Neuronal stem cell (in vitro differentiated cells): ENCODE data around the gene GSX2.

ENCODE experiments used
- DNase-seq: peaks from one replicate; pipeline ENCODE4 v3.0.0-alpha.2; 2013; ENCODE audit warnings: low spot score
- H2AFZ ChIP-seq: one replicate; pipeline ENCODE4 v1.6.1; 2013; ENCODE audit warnings: mild to moderate bottlenecking, low read length, inconsistent platforms
- H2AK5ac ChIP-seq: 2 replicates; pipeline ENCODE4 v1.6.1; 2013; ENCODE audit warnings: low read depth, mild to moderate bottlenecking, inconsistent platforms, low read length, moderate library complexity, mixed read lengths
- H2BK120ac ChIP-seq: 2 replicates; pipeline ENCODE4 v1.6.1; 2013; ENCODE audit warnings: low read depth, mild to moderate bottlenecking, inconsistent platforms, low read length, moderate library complexity, mixed read lengths
- H2BK12ac ChIP-seq: one replicate; pipeline ENCODE4 v1.6.1; 2013; ENCODE audit warnings: low read length, inconsistent platforms
- H2BK15ac ChIP-seq: 2 replicates; pipeline ENCODE4 v1.6.1; 2013; ENCODE audit warnings: mild to moderate bottlenecking, low read length, inconsistent platforms, mixed read lengths
- H2BK5ac ChIP-seq: one replicate; pipeline ENCODE4 v1.6.1; 2013; ENCODE audit warnings: inconsistent platforms, mild to moderate bottlenecking, low read length, moderate library complexity
- H3K14ac ChIP-seq: one replicate; pipeline ENCODE4 v1.6.1; 2013; ENCODE audit warnings: low read length, inconsistent platforms
- H3K18ac ChIP-seq: 2 replicates; pipeline ENCODE4 v1.6.1; 2013; ENCODE audit warnings: low read length, inconsistent platforms
- H3K23ac ChIP-seq: 2 replicates; pipeline ENCODE4 v1.6.1; 2013; ENCODE audit warnings: low read depth, mild to moderate bottlenecking, mixed read lengths, low read length, inconsistent platforms; ENCODE audit not compliant: poor library complexity
- H3K27ac ChIP-seq: replicated peaks from 3 replicates; pipeline ENCODE4 v1.5.1; 2013; ENCODE audit warnings: low read length, inconsistent platforms
- H3K27me3 ChIP-seq, 3 experiments: 2 replicates each; pipeline ENCODE4 v1.6.1; 2013; ENCODE audit warnings: low read length in 3 of 3, mild to moderate bottlenecking in 2 of 3, inconsistent platforms in 1 of 3, low read depth in 1 of 3, mixed read lengths in 1 of 3, moderate library complexity in 1 of 3; ENCODE audit not compliant: control insufficient read depth in 3 of 3, insufficient read depth in 3 of 3
- H3K36me3 ChIP-seq, 2 donors: replicated peaks in 1 of 2; 2 replicates each; pipeline ENCODE4 v1.6.1; 2013; ENCODE audit warnings: low read length in 2 of 2; ENCODE audit not compliant: control insufficient read depth in 2 of 2, insufficient read depth in 2 of 2
- H3K4ac ChIP-seq: 2 replicates; pipeline ENCODE4 v1.6.1; 2013; ENCODE audit warnings: inconsistent platforms, mild to moderate bottlenecking, low read length, moderate library complexity
- H3K4me1 ChIP-seq, 2 donors: 1 replicate in 1 of 2; 2 replicates in 1 of 2; pipeline ENCODE4 v1.6.1; 2013; ENCODE audit warnings: low read length in 2 of 2, low read depth in 1 of 2; ENCODE audit not compliant: control insufficient read depth in 2 of 2, insufficient read depth in 1 of 2
- H3K4me2 ChIP-seq: one replicate; pipeline ENCODE4 v1.6.1; 2013; ENCODE audit warnings: mild to moderate bottlenecking, low read length, inconsistent platforms; ENCODE audit not compliant: insufficient read depth, poor library complexity, severe bottlenecking
- H3K4me3 ChIP-seq, 2 donors: 2 replicates each; pipeline ENCODE4 v1.5.1; 2013; ENCODE audit warnings: low read length in 2 of 2, mild to moderate bottlenecking in 2 of 2, inconsistent platforms in 1 of 2, moderate library complexity in 1 of 2
- H3K79me1 ChIP-seq: one replicate; pipeline ENCODE4 v1.6.1; 2013; ENCODE audit warnings: low read depth, mild to moderate bottlenecking, inconsistent platforms, low read length, moderate library complexity
- H3K9ac ChIP-seq: one replicate; pipeline ENCODE4 v1.6.1; 2013; ENCODE audit warnings: mild to moderate bottlenecking, low read depth, low read length, inconsistent platforms; ENCODE audit not compliant: poor library complexity
- H3K9me3 ChIP-seq, 2 donors: replicated peaks in 1 of 2; 2 replicates each; pipeline versions ENCODE3 to v1.6.1; 2013; ENCODE audit warnings: low read length in 2 of 2, mild to moderate bottlenecking in 2 of 2, inconsistent platforms in 1 of 2, low read depth in 1 of 2, mixed read lengths in 1 of 2, moderate library complexity in 1 of 2; ENCODE audit not compliant: control insufficient read depth in 2 of 2, insufficient read depth in 1 of 2
- H4K8ac ChIP-seq: one replicate; pipeline ENCODE4 v1.6.1; 2013; ENCODE audit warnings: low read depth, mild to moderate bottlenecking, inconsistent platforms, low read length, moderate library complexity
- H4K91ac ChIP-seq: one replicate; pipeline ENCODE4 v1.6.1; 2013; ENCODE audit warnings: low read length, low read depth, mild to moderate bottlenecking, inconsistent platforms; ENCODE audit not compliant: poor library complexity
- WGBS, 2 donors: extraction: QIAGEN DNeasy Blood & Tissue Kit; methylation state at CpG; one replicate each; pipeline ENCODE4 v1.1.7; 2013; ENCODE audit warnings: missing lambda C conversion rate in 2 of 2, mixed read lengths in 1 of 2; ENCODE audit not compliant: insufficient read length in 2 of 2, insufficient replicate concordance in 1 of 2; ENCODE audit errors: extremely low coverage in 2 of 2; 5-methylcytosine and 5-hydroxymethylcytosine counted together

The GSX2 gene

GRCh38 chr4:54066088-54066415 lies 33.9 kb upstream of the GSX2 start:
- H2AFZ ChIP-seq: no peak overlapping the region
- H3K4me1 ChIP-seq: peaks cover 0 to 4% of the 10 kb centered on the region in 2 donors
- H3K79me1 ChIP-seq: peaks cover 3% of the 10 kb centered on the region
- H3K4me2 ChIP-seq: no peak overlapping the region
- peaks cover 0 to 31% (median 0%) of the 10 kb centered on the region in 3 experiments for H3K27me3 ChIP-seq
- no peak overlapping the region for H3K14ac ChIP-seq
- no peak overlapping the region for H2AK5ac ChIP-seq
- H3K36me3 ChIP-seq: no peaks in the 10 kb centered on the region
- H2BK15ac ChIP-seq: no peak overlapping the region
- H2BK12ac ChIP-seq: no peak overlapping the region
- no peak for DNase-seq
- no peak overlapping the region for H3K4me3 ChIP-seq
- H2BK120ac ChIP-seq: no peak overlapping the region
- H3K27ac ChIP-seq: no peak overlapping the region
- no peak overlapping the region for H2BK5ac ChIP-seq
- no peak overlapping the region for H3K4ac ChIP-seq
- no CpG with 5 or more reads among the region's 2 CpGs for WGBS, 2 donors
- H3K9ac ChIP-seq: no peak overlapping the region
- no peak overlapping the region for H3K18ac ChIP-seq
- H4K91ac ChIP-seq: no peak overlapping the region
- H4K8ac ChIP-seq: no peak overlapping the region
- H3K9me3 ChIP-seq: no peaks in the 10 kb centered on the region
- no peak overlapping the region for H3K23ac ChIP-seq

- no peak for DNase-seq
- Histone ChIP-seq H2AK5ac (no peak overlapping the region), H4K8ac (no peak overlapping the region), H3K4ac (no peak overlapping the region), H3K36me3 (no peaks in the 10 kb centered on the region), H3K23ac (no peak overlapping the region), H2BK120ac (no peak overlapping the region), H2BK15ac (no peak overlapping the region), H2BK5ac (no peak overlapping the region), H3K4me1 (peaks cover 0 to 4% of the 10 kb centered on the region in 2 donors), H3K27ac (no peak overlapping the region), H2AFZ (peak overlapping the region; percentile 21), H3K4me2 (no peak overlapping the region), H3K14ac (no peak overlapping the region), H3K79me1 (peaks cover 3% of the 10 kb centered on the region), H4K91ac (no peak overlapping the region), H3K27me3 (peaks cover 0 to 31% (median 0%) of the 10 kb centered on the region in 3 experiments), H3K9me3 (no peaks in the 10 kb centered on the region), H2BK12ac (no peak overlapping the region), H3K4me3 (no peak overlapping the region), H3K9ac (no peak overlapping the region), H3K18ac (no peak overlapping the region)
- no CpG with 5 or more reads among the region's 2 CpGs for WGBS, 2 donors
These were observed 33.2 kb upstream of the GSX2 start for GRCh38 chr4:54066718-54067129.

GRCh38 chr4:54067166-54067565 lies 32.8 kb upstream of the GSX2 start:
- Histone ChIP-seq H2AFZ (peak overlapping the region; percentile 21), H3K27ac (no peak overlapping the region), H3K4ac (no peak overlapping the region), H2BK15ac (no peak overlapping the region), H2BK12ac (no peak overlapping the region), H3K4me2 (no peak overlapping the region), H3K14ac (no peak overlapping the region), H4K91ac (no peak overlapping the region), H3K27me3 (peaks cover 0 to 31% (median 0%) of the 10 kb centered on the region in 3 experiments), H3K18ac (no peak overlapping the region), H3K4me1 (peaks cover 0 to 4% of the 10 kb centered on the region in 2 donors), H3K36me3 (no peaks in the 10 kb centered on the region), H2BK120ac (no peak overlapping the region), H3K4me3 (no peak overlapping the region), H3K9ac (no peak overlapping the region), H2BK5ac (no peak overlapping the region), H4K8ac (no peak overlapping the region), H3K79me1 (peaks cover 3% of the 10 kb centered on the region), H2AK5ac (no peak overlapping the region), H3K9me3 (no peaks in the 10 kb centered on the region), H3K23ac (no peak overlapping the region)
- no CpG with 5 or more reads among the region's 5 CpGs for WGBS, 2 donors
- DNase-seq: no peak

- Histone ChIP-seq H3K79me1 (no peaks in the 10 kb centered on the region), H2BK5ac (no peak overlapping the region), H2BK12ac (no peak overlapping the region), H2BK15ac (no peak overlapping the region), H3K14ac (no peak overlapping the region), H3K4me2 (no peak overlapping the region), H2AFZ (no peak overlapping the region), H3K9ac (no peak overlapping the region), H3K4me1 (no peaks in the 10 kb centered on the region), H3K27ac (no peak overlapping the region), H3K36me3 (no peaks in the 10 kb centered on the region), H3K27me3 (peaks cover 0 to 35% (median 0%) of the 10 kb centered on the region in 3 experiments), H4K91ac (no peak overlapping the region), H3K18ac (no peak overlapping the region), H3K4ac (no peak overlapping the region), H3K4me3 (no peak overlapping the region), H4K8ac (no peak overlapping the region), H3K9me3 (no peaks in the 10 kb centered on the region), H2BK120ac (no peak overlapping the region), H2AK5ac (no peak overlapping the region), H3K23ac (no peak overlapping the region)
- DNase-seq: no peak
- WGBS, 2 donors: no CpG with 5 or more reads among the region's 2 CpGs
These were observed 26.6 kb upstream of the GSX2 start for GRCh38 chr4:54073271-54073880.
